ENCODE measurements around the gene ERBB4.

The ERBB4 gene

GRCh38 chr2:212406716-212407115 lies 131.9 kb downstream of the ERBB4 start:
- no peak overlapping the region for H3K4me3 ChIP-seq (replicated peaks; ENCODE audit: low read depth, low read length)
- TF ChIP-seq, protein P1, sequence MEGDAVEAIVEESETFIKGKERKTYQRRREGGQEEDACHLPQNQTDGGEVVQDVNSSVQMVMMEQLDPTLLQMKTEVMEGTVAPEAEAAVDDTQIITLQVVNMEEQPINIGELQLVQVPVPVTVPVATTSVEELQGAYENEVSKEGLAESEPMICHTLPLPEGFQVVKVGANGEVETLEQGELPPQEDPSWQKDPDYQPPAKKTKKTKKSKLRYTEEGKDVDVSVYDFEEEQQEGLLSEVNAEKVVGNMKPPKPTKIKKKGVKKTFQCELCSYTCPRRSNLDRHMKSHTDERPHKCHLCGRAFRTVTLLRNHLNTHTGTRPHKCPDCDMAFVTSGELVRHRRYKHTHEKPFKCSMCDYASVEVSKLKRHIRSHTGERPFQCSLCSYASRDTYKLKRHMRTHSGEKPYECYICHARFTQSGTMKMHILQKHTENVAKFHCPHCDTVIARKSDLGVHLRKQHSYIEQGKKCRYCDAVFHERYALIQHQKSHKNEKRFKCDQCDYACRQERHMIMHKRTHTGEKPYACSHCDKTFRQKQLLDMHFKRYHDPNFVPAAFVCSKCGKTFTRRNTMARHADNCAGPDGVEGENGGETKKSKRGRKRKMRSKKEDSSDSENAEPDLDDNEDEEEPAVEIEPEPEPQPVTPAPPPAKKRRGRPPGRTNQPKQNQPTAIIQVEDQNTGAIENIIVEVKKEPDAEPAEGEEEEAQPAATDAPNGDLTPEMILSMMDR (IDR thresholded peaks at IDR 0.05; ENCODE audit: low read depth, low read length, missing control alignments): no peak

DNA sequence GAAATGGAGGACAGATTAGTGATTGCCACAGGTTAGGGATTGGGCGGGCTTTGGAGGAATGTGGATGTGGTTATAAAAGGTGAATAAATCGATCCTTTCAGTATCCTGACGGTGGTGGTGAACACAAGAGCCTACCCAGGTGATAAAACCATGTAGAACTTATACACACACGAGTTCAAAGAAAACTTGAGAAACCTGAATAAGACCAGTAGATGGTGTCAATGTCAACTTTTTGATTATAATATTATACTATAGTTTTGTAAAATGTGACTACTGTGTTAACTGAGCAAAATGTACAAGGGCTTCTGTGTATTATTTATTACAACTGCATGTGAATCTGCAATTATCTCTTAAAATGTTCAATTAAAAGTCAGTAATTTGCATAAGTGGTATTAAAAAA lies 136.3 kb downstream of the ERBB4 start:
- H3K4me3 ChIP-seq (replicated peaks; ENCODE audit: low read depth, low read length): no peak overlapping the region
- DNase-seq (ENCODE audit: extremely low read depth, low read depth): no peak
- TF ChIP-seq, protein P1 (IDR thresholded peaks at IDR 0.05; ENCODE audit: low read depth, low read length, missing control alignments): no peak

More at GRCh38 chr2:212406716-212407115, 131.9 kb downstream of the ERBB4 start:
- no peak for DNase-seq (ENCODE audit: extremely low read depth, low read depth)

GRCh38 chr2:212398316-212398715 lies 140.3 kb downstream of the ERBB4 start:
- H3K4me3 ChIP-seq (replicated peaks; ENCODE audit: low read depth, low read length): no peak overlapping the region
- TF ChIP-seq, protein P1 (IDR thresholded peaks at IDR 0.05; ENCODE audit: low read depth, low read length, missing control alignments): no peak
- no peak for DNase-seq (ENCODE audit: extremely low read depth, low read depth)

GRCh38 chr2:212392544-212392943 lies 146.1 kb downstream of the ERBB4 start:
- TF ChIP-seq, protein P1 (IDR thresholded peaks at IDR 0.05; ENCODE audit: low read depth, low read length, missing control alignments): no peak
- DNase-seq (ENCODE audit: extremely low read depth, low read depth): no peak
- H3K4me3 ChIP-seq (replicated peaks; ENCODE audit: low read depth, low read length): no peak overlapping the region

GRCh38 chr2:212392043-212392442 lies 146.6 kb downstream of the ERBB4 start:
- H3K4me3 ChIP-seq (replicated peaks; ENCODE audit: low read depth, low read length): no peak overlapping the region
- TF ChIP-seq, protein P1 (IDR thresholded peaks at IDR 0.05; ENCODE audit: low read depth, low read length, missing control alignments): no peak
- no peak for DNase-seq (ENCODE audit: extremely low read depth, low read depth)

DNA sequence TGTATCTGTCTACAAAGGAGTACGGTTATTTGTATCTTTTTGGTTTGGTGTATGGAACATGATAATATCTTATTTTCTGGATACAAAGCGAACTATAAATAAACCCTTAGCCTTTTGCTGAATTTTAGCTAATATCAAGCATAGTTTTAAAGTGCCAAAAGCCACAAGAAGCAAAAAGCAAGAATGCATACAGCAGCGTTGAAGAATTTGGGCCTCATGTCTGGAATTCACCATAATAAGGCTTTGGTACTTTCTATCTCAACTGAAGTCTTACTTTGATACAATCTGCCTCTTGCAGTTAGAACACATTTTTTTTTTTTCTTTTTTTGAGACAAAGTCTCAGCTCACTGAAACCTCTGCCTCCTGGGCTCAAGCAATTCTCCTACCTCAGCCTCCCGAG lies 151.5 kb downstream of the ERBB4 start:
- no peak for DNase-seq (ENCODE audit: extremely low read depth, low read depth)
- TF ChIP-seq, protein P1 (IDR thresholded peaks at IDR 0.05; ENCODE audit: low read depth, low read length, missing control alignments): no peak
- H3K4me3 ChIP-seq (replicated peaks; ENCODE audit: low read depth, low read length): no peak overlapping the region

DNA sequence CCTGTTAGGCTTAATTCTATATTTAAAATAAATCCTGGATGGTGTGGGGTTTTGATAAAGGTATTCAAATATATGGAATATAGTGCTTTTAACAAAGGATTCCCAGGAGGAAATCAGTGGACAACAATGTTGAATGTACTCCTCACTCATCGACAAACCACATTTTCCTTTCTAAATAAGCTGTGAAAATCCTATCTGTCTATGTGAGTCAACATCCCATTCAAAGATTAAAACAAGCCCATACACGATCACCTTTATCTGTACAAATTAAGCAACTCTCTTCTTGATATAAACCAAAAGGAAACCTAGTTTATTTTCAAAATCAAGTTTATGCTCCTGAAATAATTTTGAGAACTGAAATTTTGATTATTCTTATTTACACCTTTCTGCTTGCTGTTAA lies 153.4 kb downstream of the ERBB4 start:
- TF ChIP-seq, protein P1 (IDR thresholded peaks at IDR 0.05; ENCODE audit: low read depth, low read length, missing control alignments): no peak
- H3K4me3 ChIP-seq (replicated peaks; ENCODE audit: low read depth, low read length): no peak overlapping the region
- DNase-seq (ENCODE audit: extremely low read depth, low read depth): no peak
